ENCODE measurements around the gene STK38. TPM values are rescaled to one million over a fixed set of nuclear protein-coding genes. Genes with fewer than 3 reads are reported as not detected.

The STK38 gene
- total RNA-seq, 1 experiment from 2014 or later, result 24.2 TPM

- TF ChIP-seq CTCF (conservative IDR thresholded peaks at IDR 0.05; ENCODE audit: low read depth, low read length), result no peak
- TF ChIP-seq EZH2 (IDR thresholded peaks at IDR 0.05; ENCODE audit: borderline replicate concordance, low read depth, low read length, poor library complexity, severe bottlenecking), result no peak
- Histone ChIP-seq H3K4me3 (ENCODE audit: low read depth, low read length, poor library complexity, severe bottlenecking) (no peak overlapping the region), H3K36me3 (ENCODE audit: insufficient read depth, low read length, poor library complexity, severe bottlenecking) (no peaks in the 10 kb centered on the region), H3K27ac (ENCODE audit: low read depth, low read length, poor library complexity, severe bottlenecking) (no peak overlapping the region), H3K9me3 (ENCODE audit: low read depth, low read length, poor library complexity, severe bottlenecking) (no peaks in the 10 kb centered on the region), H3K4me1 (ENCODE audit: insufficient read depth, low read length, poor library complexity, severe bottlenecking) (no peaks in the 10 kb centered on the region), H3K27me3 (replicated peaks; ENCODE audit: insufficient read depth, low read depth, low read length, poor library complexity) (no peaks in the 10 kb centered on the region)
- ChIA-PET CTCF (no interaction called here), POLR2A (ENCODE audit: low non-redundant PET) (no interaction called here)
- no peak for DNase-seq (ENCODE audit: low spot score)
- BruUV-seq (replicated peaks), result no TSS peak
- intact Hi-C loops (cut with micrococcal nuclease; ENCODE audit: unreplicated experiment), result no loop called here
These were observed 34.4 kb upstream of the STK38 start for GRCh38 chr6:36581716-36582115.

GRCh38 chr6:36580184-36580526 lies 32.9 kb upstream of the STK38 start:
- H3K36me3 ChIP-seq (ENCODE audit: insufficient read depth, low read length, poor library complexity, severe bottlenecking), result no peaks in the 10 kb centered on the region
- H3K9me3 ChIP-seq (ENCODE audit: low read depth, low read length, poor library complexity, severe bottlenecking), result no peaks in the 10 kb centered on the region
- no peak for TF ChIP-seq EZH2 (IDR thresholded peaks at IDR 0.05; ENCODE audit: borderline replicate concordance, low read depth, low read length, poor library complexity, severe bottlenecking)
- TF ChIP-seq CTCF (conservative IDR thresholded peaks at IDR 0.05; ENCODE audit: low read depth, low read length), result no peak
- no peaks in the 10 kb centered on the region for H3K4me1 ChIP-seq (ENCODE audit: insufficient read depth, low read length, poor library complexity, severe bottlenecking)
- POLR2A ChIA-PET (ENCODE audit: low non-redundant PET), result no interaction called here
- H3K4me3 ChIP-seq (ENCODE audit: low read depth, low read length, poor library complexity, severe bottlenecking), result no peak overlapping the region
- CTCF ChIA-PET, result no interaction called here
- no TSS peak for BruUV-seq (replicated peaks)
- no peak overlapping the region for H3K27ac ChIP-seq (ENCODE audit: low read depth, low read length, poor library complexity, severe bottlenecking)
- no peak for DNase-seq (ENCODE audit: low spot score)
- intact Hi-C loops (cut with micrococcal nuclease; ENCODE audit: unreplicated experiment), result no loop called here
- no peaks in the 10 kb centered on the region for H3K27me3 ChIP-seq (replicated peaks; ENCODE audit: insufficient read depth, low read depth, low read length, poor library complexity)

- no peaks in the 10 kb centered on the region for H3K4me1 ChIP-seq (ENCODE audit: insufficient read depth, low read length, poor library complexity, severe bottlenecking)
- H3K27me3 ChIP-seq (replicated peaks; ENCODE audit: insufficient read depth, low read depth, low read length, poor library complexity), result no peaks in the 10 kb centered on the region
- H3K4me3 ChIP-seq (ENCODE audit: low read depth, low read length, poor library complexity, severe bottlenecking), result no peak overlapping the region
- ChIA-PET POLR2A (ENCODE audit: low non-redundant PET) (no interaction called here), CTCF (no interaction called here)
- intact Hi-C loops (cut with micrococcal nuclease; ENCODE audit: unreplicated experiment), result no loop called here
- H3K27ac ChIP-seq (ENCODE audit: low read depth, low read length, poor library complexity, severe bottlenecking), result no peak overlapping the region
- H3K9me3 ChIP-seq (ENCODE audit: low read depth, low read length, poor library complexity, severe bottlenecking), result no peaks in the 10 kb centered on the region
- TF ChIP-seq EZH2 (IDR thresholded peaks at IDR 0.05; ENCODE audit: borderline replicate concordance, low read depth, low read length, poor library complexity, severe bottlenecking) (no peak), CTCF (conservative IDR thresholded peaks at IDR 0.05; ENCODE audit: low read depth, low read length) (no peak)
- no peaks in the 10 kb centered on the region for H3K36me3 ChIP-seq (ENCODE audit: insufficient read depth, low read length, poor library complexity, severe bottlenecking)
- BruUV-seq (replicated peaks), result no TSS peak
- DNase-seq (ENCODE audit: low spot score), result no peak
These were observed 31.2 kb upstream of the STK38 start for GRCh38 chr6:36578431-36578830.

Data from A673 (cell line).